Measurements from ENCODE around the gene AKIP1. TPM values are rescaled to one million over a fixed set of nuclear protein-coding genes. Genes with fewer than 3 reads are reported as not detected.

Gene AKIP1, protein sequence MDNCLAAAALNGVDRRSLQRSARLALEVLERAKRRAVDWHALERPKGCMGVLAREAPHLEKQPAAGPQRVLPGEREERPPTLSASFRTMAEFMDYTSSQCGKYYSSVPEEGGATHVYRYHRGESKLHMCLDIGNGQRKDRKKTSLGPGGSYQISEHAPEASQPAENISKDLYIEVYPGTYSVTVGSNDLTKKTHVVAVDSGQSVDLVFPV
- 50.8 and 79.3 TPM in 2 replicates for total RNA-seq

DNA sequence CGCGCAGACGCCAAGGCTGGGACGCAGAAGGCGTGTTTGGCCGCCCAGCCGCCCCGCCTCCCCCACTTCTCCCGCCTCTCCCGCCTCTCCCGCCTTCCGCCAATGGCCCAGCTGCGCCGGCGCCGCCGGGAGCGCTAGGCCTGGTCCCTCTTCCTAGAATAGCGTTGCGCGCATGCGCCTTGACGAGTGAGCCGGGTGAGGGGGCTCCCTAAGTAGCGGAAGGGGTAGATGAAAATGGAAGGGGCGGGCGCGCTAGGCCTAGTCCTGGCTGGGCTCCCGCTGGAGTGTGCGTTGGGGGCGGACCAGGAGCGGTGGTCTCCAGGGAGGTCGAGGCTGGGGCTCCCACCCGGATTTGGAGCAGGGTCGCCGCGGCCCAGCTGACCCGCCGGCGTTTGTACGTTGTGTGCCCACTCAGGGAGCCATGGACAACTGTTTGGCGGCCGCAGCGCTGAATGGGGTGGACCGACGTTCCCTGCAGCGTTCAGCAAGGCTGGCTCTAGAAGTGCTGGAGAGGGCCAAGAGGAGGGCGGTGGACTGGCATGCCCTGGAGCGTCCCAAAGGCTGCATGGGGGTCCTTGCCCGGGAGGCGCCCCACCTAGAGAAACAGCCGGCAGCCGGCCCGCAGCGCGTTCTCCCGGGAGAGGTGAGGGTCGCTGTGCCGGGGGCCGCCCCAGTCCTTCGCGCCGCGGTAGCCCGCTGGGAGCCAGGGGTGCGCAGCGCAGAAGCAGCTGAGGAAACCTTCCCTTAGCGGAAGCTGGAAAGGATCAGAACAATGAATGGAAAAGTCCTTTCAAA is at the start of gene AKIP1:
AKIP1 (plus strand) TSS at position 161 of the 795 bp plus-strand sequence; CDS start at position 422, 261 bp downstream.

GRCh38 chr11:8932564-8933180 is 21.7 kb downstream of the AKIP1 start, which contains the start of gene C11orf16:
TSS of gene C11orf16 (minus strand) at chr11:8932947. CDS start at chr11:8932308, 639 bp downstream.

DNA sequence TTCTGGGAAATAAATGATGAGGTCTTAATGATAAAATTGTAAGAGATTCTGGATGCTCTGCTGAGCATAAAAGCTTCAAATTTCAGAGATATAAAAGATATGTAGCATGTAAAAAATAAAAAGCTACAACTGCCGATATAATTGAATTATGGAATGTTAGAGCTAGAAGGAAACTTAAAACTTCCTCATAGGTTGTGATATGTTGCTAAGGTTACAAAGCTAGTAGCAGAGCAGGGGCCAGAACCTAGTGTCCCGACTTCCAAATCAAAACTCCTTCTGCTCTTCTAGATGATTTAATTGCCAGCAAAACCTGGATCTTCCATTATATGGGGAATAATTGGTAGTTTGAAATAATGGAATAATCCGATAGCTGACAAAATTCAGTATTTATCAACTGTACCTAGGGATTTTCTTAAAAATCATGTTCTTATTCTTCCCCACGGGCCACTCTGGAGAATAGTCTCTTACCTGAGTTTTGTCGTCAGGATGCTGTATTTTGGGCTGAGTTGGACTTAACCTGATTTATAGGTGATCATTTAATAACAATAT is 31.6 kb downstream of the AKIP1 start, which contains the start of gene ASCL3:
ASCL3 (minus strand) TSS at position 499 of the 549 bp plus-strand sequence. CDS start 4,855 bp downstream, outside the sequence.

GRCh38 chr11:8964324-8965320 is 53.6 kb downstream of the AKIP1 start, which contains the start of gene TMEM9B:
TSS of gene TMEM9B (minus strand) at chr11:8964442. CDS start at chr11:8964313, 129 bp downstream.

Small RNAs within 50 kb of the gene (small RNA-seq; reads per million reads assigned to genes)
- not detected for gene RF00019

Other genes starting within 250 kb of the AKIP1 start
- 7.0 and 9.7 TPM in 2 replicates for gene TRIM66, start 228.5 kb upstream of the AKIP1 start, total RNA-seq
- 423 and 554 TPM in 2 replicates for gene RPL27A, start 228.4 kb upstream of the AKIP1 start, total RNA-seq
- gene C11orf16, start 21.8 kb downstream of the AKIP1 start, total RNA-seq, result not detected in 2 replicates
- not detected in 2 replicates for gene ASCL3, start 31.8 kb downstream of the AKIP1 start, total RNA-seq
- gene TMEM9B, start 53.3 kb downstream of the AKIP1 start, total RNA-seq, result 36.3 and 42.5 TPM in 2 replicates
- gene NRIP3, start 92.8 kb downstream of the AKIP1 start, total RNA-seq, result 14.7 and 15.3 TPM in 2 replicates
- gene SCUBE2, start 180.4 kb downstream of the AKIP1 start, total RNA-seq, result 3.6 and 4.4 TPM in 2 replicates